Neutrophil (primary cell): ENCODE results near the gene ZC3H4.

ENCODE experiments used
- H3K27ac ChIP-seq: fragments of 200-600 bp; sonication (generic); 2 replicates; pipeline ENCODE4 v1.5.1; 2016; ENCODE audit warnings: mild to moderate bottlenecking, moderate library complexity
- H3K27me3 ChIP-seq: fragments of 200-600 bp; sonication (generic); 2 replicates; pipeline ENCODE4 v1.6.0; 2016; ENCODE audit warnings: mild to moderate bottlenecking
- H3K36me3 ChIP-seq: fragments of 200-600 bp; sonication (generic); 2 replicates; pipeline ENCODE4 v1.5.1; 2017
- H3K4me1 ChIP-seq, 2 experiments: fragments of 200-600 bp in 1 of 2; sonication (generic) in 1 of 2; 1 replicate in 1 of 2; 2 replicates in 1 of 2; pipeline versions ENCODE4 v1.5.1 to v1.6.1; 2013 to 2016; ENCODE audit warnings: low read depth in 1 of 2, low read length in 1 of 2, mild to moderate bottlenecking in 1 of 2, moderate library complexity in 1 of 2; ENCODE audit not compliant: control insufficient read depth in 1 of 2, insufficient read depth in 1 of 2
- H3K4me3 ChIP-seq, 2 experiments: fragments of 200-600 bp in 1 of 2; sonication (generic) in 1 of 2; 1 replicate in 1 of 2; 2 replicates in 1 of 2; pipeline ENCODE4 v1.5.1; 2013 to 2016; ENCODE audit warnings: low read depth in 1 of 2, low read length in 1 of 2, mild to moderate bottlenecking in 1 of 2, moderate library complexity in 1 of 2
- H3K9me3 ChIP-seq: fragments of 200-600 bp; sonication (generic); 2 replicates; pipeline ENCODE4 v1.5.1; 2016
- CTCF ChIP-seq: fragments of 200-600 bp; sonication (generic); IDR thresholded peaks from 2 replicates; pipeline ENCODE4 v1.5.1; 2016; ENCODE audit warnings: antibody characterized with exemption

Gene ZC3H4

DNA sequence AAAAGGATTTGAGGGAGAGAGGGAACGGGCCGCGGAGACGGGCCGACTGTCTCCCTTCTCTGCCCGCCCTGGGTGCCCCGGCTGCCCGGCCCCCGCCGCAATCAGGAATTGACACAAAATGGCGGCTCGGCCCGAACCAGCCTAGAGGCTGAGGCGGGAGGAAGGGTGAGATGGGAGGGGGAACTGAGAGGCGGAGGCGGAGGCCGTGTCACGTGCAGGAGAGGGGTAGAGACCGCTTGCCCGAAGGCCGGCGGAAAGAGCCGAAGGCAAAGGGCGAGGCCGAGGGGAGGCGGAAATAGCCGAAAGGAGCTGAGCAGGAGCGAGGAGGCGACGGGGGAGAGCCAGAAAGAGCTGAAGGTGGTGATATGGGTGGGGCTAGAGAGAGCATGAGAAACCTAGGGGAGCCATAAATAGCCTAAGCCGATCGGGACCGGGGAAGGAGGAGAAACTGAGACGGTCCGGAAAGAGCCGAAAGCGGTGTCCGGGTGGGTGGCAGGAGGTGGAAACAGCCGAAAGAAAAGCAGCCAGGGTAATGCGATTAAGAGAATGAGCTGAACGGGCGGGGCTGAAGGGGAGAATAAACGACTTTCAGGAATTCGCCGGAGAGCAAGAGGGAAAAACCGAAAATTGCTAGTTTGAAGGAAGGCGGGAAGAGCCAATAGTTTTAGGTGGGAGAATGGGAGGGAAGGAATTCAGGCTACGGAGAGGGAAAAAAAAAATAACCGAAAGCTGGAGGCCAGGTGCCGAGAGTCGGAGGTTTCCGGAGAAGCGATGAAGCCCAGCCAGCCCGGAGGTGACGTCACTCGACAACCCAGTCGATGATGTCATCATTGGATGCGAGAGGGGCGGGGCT lies at the start of gene ZC3H4:
ZC3H4 (minus strand) TSS at position 780 of the 853 bp plus-strand sequence. CDS start 1,192 bp downstream, outside the sequence.
- Histone ChIP-seq H3K4me3 (peak within 1 kb of the TSS; percentile 96 to 99), H3K4me1 (peaks cover 26 to 31% of the 10 kb centered on the region in 2 experiments), H3K27me3 (no peaks in the 10 kb centered on the region), H3K36me3 (no peaks in the 10 kb centered on the region), H3K27ac (peak within 1 kb of the TSS; percentile 100), H3K9me3 (no peaks in the 10 kb centered on the region)
- peak; percentile 37 for TF ChIP-seq CTCF

GRCh38 chr19:47161876-47162489 lies 48.4 kb upstream of the ZC3H4 start:
- no peaks in the 10 kb centered on the region for H3K27me3 ChIP-seq
- no peak for TF ChIP-seq CTCF
- H3K4me1 ChIP-seq: peaks cover 17 to 18% of the 10 kb centered on the region in 2 experiments
- no peak overlapping the region for H3K4me3 ChIP-seq
- no peaks in the 10 kb centered on the region for H3K36me3 ChIP-seq
- no peak overlapping the region for H3K27ac ChIP-seq
- H3K9me3 ChIP-seq: no peaks in the 10 kb centered on the region

- H3K4me1 ChIP-seq: peaks cover 25 to 27% of the 10 kb centered on the region in 2 experiments
- no peaks in the 10 kb centered on the region for H3K9me3 ChIP-seq
- no peak overlapping the region for H3K4me3 ChIP-seq
- peak overlapping the region; percentile 84 for H3K27ac ChIP-seq
- no peak for TF ChIP-seq CTCF
- H3K27me3 ChIP-seq: no peaks in the 10 kb centered on the region
- peaks cover 2% of the 10 kb centered on the region for H3K36me3 ChIP-seq
These were observed 45.4 kb upstream of the ZC3H4 start for GRCh38 chr19:47158879-47159503.

GRCh38 chr19:47158367-47158791 lies 44.8 kb upstream of the ZC3H4 start:
- Histone ChIP-seq H3K4me1 (peaks cover 25 to 27% of the 10 kb centered on the region in 2 experiments), H3K4me3 (peak overlapping the region; percentile 3 to 42), H3K9me3 (no peaks in the 10 kb centered on the region)

More at GRCh38 chr19:47158367-47158791, 44.8 kb upstream of the ZC3H4 start:
- no peaks in the 10 kb centered on the region for H3K27me3 ChIP-seq
- peaks cover 6% of the 10 kb centered on the region for H3K36me3 ChIP-seq
- peak overlapping the region; percentile 84 for H3K27ac ChIP-seq
- TF ChIP-seq CTCF: no peak
